ENCODE measurements around the gene EPC2. TPM values are rescaled to one million over a fixed set of nuclear protein-coding genes. Genes with fewer than 3 reads are reported as not detected.

Gene EPC2
- polyA plus RNA-seq, 1 of the 3 experiments (the other 2 are of a cell fraction) = 8.8 TPM

- no peaks in the 10 kb centered on the region for H3K9me3 ChIP-seq
- no peak overlapping the region for H2AFZ ChIP-seq (ENCODE audit: low read depth)
- H3K4me2 ChIP-seq = 0 out of 2 replicates have a peak overlapping the region, but pooled peaks have one; percentile 16
- no peaks in the 10 kb centered on the region for H3K36me3 ChIP-seq (replicated peaks in 1 of 2; ENCODE audit: control insufficient read depth in 1 of 2, insufficient read depth in 2 of 2, low read length in 1 of 2)
- ChIA-PET POLR2A (no interaction called here), CTCF (no interaction called here)
- DNase-seq = no peak
- H3K27ac ChIP-seq (ENCODE audit: low read depth in 2 of 2, low read length in 1 of 2) = no peak overlapping the region
- no peaks in the 10 kb centered on the region for H4K20me1 ChIP-seq (ENCODE audit: insufficient read depth)
- 67% methylated on average over 7 of the region's 7 CpGs for WGBS (ENCODE audit: low lambda C conversion rate)
- H3K4me1 ChIP-seq (ENCODE audit: control insufficient read depth in 1 of 2, insufficient read depth in 2 of 2, low read depth in 1 of 2, low read length in 1 of 2) = peaks cover 4 to 19% of the 10 kb centered on the region in 2 experiments; a peak in 2 of 4 replicates
- H3K9me2 ChIP-seq = no peaks in the 10 kb centered on the region
- TF ChIP-seq NFIC (IDR thresholded peaks at IDR 0.05; ENCODE audit: borderline replicate concordance) (no peak), EZH2phosphoT487 (IDR thresholded peaks at IDR 0.05; ENCODE audit: borderline replicate concordance, low read depth) (no peak), SMC3 (IDR thresholded peaks at IDR 0.05; ENCODE audit: low read depth, low read length) (no peak), FOXJ3 (CRISPR knock-in tag; IDR thresholded peaks at IDR 0.05) (no peak), FOXM1 (IDR thresholded peaks at IDR 0.05; ENCODE audit: low read depth) (no peak), POLR2AphosphoS5 (IDR thresholded peaks at IDR 0.05; ENCODE audit: low read depth, low read length) (no peak), MAX (IDR thresholded peaks at IDR 0.05; ENCODE audit: low read depth) (no peak), ELF1 (IDR thresholded peaks at IDR 0.05) (no peak), RXRA (IDR thresholded peaks at IDR 0.05; ENCODE audit: borderline replicate concordance, low read depth) (no peak), RAD21 (IDR thresholded peaks at IDR 0.05; ENCODE audit: low read length) (no peak), GATA2 (CRISPR knock-in tag; IDR thresholded peaks at IDR 0.05) (no peak), GABPA (IDR thresholded peaks at IDR 0.05; ENCODE audit: low read depth) (no peak), MEF2A (IDR thresholded peaks at IDR 0.05; ENCODE audit: borderline replicate concordance, low read depth) (no peak), RFX5 (IDR thresholded peaks at IDR 0.05; ENCODE audit: low read length) (no peak), PBX3 (IDR thresholded peaks at IDR 0.05) (no peak), SIN3A (IDR thresholded peaks at IDR 0.05; ENCODE audit: borderline replicate concordance, low read depth, low read length) (no peak), USF1 (IDR thresholded peaks at IDR 0.05; ENCODE audit: borderline replicate concordance, low read depth) (no peak), REST (IDR thresholded peaks at IDR 0.05; ENCODE audit: low read depth, low read length) (no peak), YY1 (IDR thresholded peaks at IDR 0.05; ENCODE audit: low read depth) (no peak), FOSL2 (IDR thresholded peaks at IDR 0.05; ENCODE audit: borderline replicate concordance, low read depth) (no peak)
- no peaks in the 10 kb centered on the region for H3K27me3 ChIP-seq (ENCODE audit: insufficient read depth)
- no peak overlapping the region for H3K9ac ChIP-seq
- no peak overlapping the region for H3K4me3 ChIP-seq (ENCODE audit: low read depth in 2 of 2, low read length in 1 of 2)
- H3F3A ChIP-seq (replicated peaks; ENCODE audit: insufficient read depth) = peaks cover 4% of the 10 kb centered on the region
- no peaks in the 10 kb centered on the region for H3K79me2 ChIP-seq (ENCODE audit: insufficient read depth)
Observed at GRCh38 chr2:148613231-148614013, 31.1 kb upstream of the EPC2 start.
